ENCODE measurements around the gene DYSF.

- no peak for TF ChIP-seq CTCF (IDR thresholded peaks at IDR 0.05)
- TF ChIP-seq POLR2A (IDR thresholded peaks at IDR 0.05): no peak
Measured at GRCh38 chr2:71714601-71715240, 261.4 kb downstream of the DYSF start.
